ENCODE data around the gene TAF4. TPM values are rescaled to one million over a fixed set of nuclear protein-coding genes. Genes with fewer than 3 reads are reported as not detected.

TAF4 gene, protein sequence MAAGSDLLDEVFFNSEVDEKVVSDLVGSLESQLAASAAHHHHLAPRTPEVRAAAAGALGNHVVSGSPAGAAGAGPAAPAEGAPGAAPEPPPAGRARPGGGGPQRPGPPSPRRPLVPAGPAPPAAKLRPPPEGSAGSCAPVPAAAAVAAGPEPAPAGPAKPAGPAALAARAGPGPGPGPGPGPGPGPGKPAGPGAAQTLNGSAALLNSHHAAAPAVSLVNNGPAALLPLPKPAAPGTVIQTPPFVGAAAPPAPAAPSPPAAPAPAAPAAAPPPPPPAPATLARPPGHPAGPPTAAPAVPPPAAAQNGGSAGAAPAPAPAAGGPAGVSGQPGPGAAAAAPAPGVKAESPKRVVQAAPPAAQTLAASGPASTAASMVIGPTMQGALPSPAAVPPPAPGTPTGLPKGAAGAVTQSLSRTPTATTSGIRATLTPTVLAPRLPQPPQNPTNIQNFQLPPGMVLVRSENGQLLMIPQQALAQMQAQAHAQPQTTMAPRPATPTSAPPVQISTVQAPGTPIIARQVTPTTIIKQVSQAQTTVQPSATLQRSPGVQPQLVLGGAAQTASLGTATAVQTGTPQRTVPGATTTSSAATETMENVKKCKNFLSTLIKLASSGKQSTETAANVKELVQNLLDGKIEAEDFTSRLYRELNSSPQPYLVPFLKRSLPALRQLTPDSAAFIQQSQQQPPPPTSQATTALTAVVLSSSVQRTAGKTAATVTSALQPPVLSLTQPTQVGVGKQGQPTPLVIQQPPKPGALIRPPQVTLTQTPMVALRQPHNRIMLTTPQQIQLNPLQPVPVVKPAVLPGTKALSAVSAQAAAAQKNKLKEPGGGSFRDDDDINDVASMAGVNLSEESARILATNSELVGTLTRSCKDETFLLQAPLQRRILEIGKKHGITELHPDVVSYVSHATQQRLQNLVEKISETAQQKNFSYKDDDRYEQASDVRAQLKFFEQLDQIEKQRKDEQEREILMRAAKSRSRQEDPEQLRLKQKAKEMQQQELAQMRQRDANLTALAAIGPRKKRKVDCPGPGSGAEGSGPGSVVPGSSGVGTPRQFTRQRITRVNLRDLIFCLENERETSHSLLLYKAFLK
- 2.3 and 3.4 TPM in 2 replicates for total RNA-seq

DNA sequence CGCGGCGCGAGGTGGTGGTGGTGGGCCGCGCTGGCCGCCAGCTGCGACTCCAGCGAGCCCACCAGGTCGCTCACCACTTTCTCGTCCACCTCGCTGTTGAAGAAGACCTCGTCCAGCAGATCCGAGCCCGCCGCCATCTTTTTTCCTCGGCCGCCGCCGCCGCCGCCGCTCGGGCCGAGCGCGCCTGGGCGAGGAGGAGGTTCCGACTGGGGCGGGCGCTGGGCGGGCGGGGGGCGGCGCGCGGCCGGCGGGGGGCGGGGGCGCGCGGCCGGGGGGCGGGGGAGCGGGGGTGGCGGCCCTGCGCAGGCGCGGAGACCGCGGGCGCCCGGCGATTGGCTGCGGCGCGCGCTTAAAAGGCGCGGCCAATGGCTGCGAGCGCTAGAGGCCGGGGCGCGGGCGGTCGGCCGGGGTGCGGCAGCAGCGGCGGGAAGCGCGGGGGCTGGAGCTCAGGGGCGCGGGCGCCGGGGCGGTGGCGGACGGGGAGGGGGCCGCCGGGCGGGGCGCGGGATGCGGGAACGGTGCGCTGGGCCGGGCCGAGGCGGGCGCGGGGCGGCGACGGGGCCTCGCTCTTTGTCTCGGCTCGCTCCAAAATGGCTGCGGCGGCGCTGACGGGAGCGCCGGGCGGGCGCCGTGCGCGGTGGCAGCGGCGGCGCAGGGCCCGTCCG is at the start of gene TAF4:
Gene TAF4, minus strand, starts transcription at position 208 of the 665 bp plus-strand sequence. Its CDS starts 71 bp downstream, at position 137.

Other genes with a start within 250 kb of the TAF4 start
- gene LSM14B, start 56.6 kb upstream of the TAF4 start, total RNA-seq: 24.9 and 26.8 TPM in 2 replicates
- gene PSMA7, start 77.5 kb upstream of the TAF4 start, total RNA-seq: 313 and 348 TPM in 2 replicates
- 8.7 and 10.3 TPM in 2 replicates for gene SS18L1, start 77.9 kb upstream of the TAF4 start, total RNA-seq
- 10.6 and 13.9 TPM in 2 replicates for gene MTG2, start 117.1 kb upstream of the TAF4 start, total RNA-seq
- gene HRH3, start 154.4 kb upstream of the TAF4 start, total RNA-seq: not detected in 2 replicates
- gene OSBPL2, start 172.6 kb upstream of the TAF4 start, total RNA-seq: 27.4 and 35.2 TPM in 2 replicates
- gene ADRM1, start 237.1 kb upstream of the TAF4 start, total RNA-seq: 78.7 and 79.5 TPM in 2 replicates